ENCODE results near the gene MAB21L2.

DNA sequence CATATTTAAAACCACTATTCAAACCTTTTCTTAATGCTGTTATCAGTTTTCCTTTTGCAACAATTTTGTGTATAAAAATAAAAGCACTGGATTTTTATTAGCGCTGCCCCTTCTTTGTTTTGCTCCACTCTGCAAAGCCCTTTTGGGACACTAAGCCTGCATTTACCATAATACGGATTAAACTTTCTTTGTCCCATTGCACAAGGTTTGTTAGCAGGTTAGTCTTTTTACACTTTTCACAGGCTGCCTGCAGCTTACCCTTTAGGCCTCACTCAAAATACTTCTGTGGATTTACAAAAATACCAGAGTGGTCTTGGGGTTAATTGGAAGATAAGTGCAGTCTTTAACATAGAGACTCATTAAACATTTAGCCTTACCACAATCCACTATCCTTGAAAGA is 35.7 kb upstream of the MAB21L2 start:
- no peak for TF ChIP-seq CTCF (tag by site-specific recombination; IDR thresholded peaks at IDR 0.05)
- TF ChIP-seq ZNF23 (tag by site-specific recombination; IDR thresholded peaks at IDR 0.05; ENCODE audit: borderline replicate concordance), result no peak
- no peak for TF ChIP-seq ZBTB7A (tag by site-specific recombination; IDR thresholded peaks at IDR 0.05; ENCODE audit: low read depth)
- TF ChIP-seq MEIS1 (CRISPR knock-in tag; IDR thresholded peaks at IDR 0.05; ENCODE audit: borderline replicate concordance), result no peak
- TF ChIP-seq KLF7 (tag by site-specific recombination; IDR thresholded peaks at IDR 0.05; ENCODE audit: borderline replicate concordance), result no peak
- TF ChIP-seq ZNF514 (tag by site-specific recombination; IDR thresholded peaks at IDR 0.05), result no peak

Measured in HEK293 (cell line).